Osteocyte (in vitro differentiated cells): Measurements from ENCODE around the gene ACTL10. TPM values are rescaled to one million over a fixed set of nuclear protein-coding genes. Genes with fewer than 3 reads are reported as not detected.
A peak's percentile ranks its signal among the peaks of the same experiment; 100 is the strongest.

ENCODE experiments used
- DNase-seq: peaks from one replicate; pipeline ENCODE4 v3.0.0; 2021; ENCODE audit warnings: mixed read lengths; ENCODE audit not compliant: unreplicated experiment; ENCODE audit errors: extremely low spot score
- H3K27ac Mint-ChIP-seq: one replicate; pipeline ENCODE4 v1.8.0; 2021; ENCODE audit warnings: mild to moderate bottlenecking, mixed read lengths; ENCODE audit not compliant: unreplicated experiment
- H3K27me3 Mint-ChIP-seq: one replicate; pipeline ENCODE4 v1.8.0; 2021; ENCODE audit warnings: mixed read lengths; ENCODE audit not compliant: unreplicated experiment
- H3K36me3 Mint-ChIP-seq: one replicate; pipeline ENCODE4 v1.8.0; 2021; ENCODE audit warnings: mixed read lengths; ENCODE audit not compliant: unreplicated experiment
- H3K4me1 Mint-ChIP-seq: one replicate; pipeline ENCODE4 v1.8.0; 2021; ENCODE audit warnings: mixed read lengths; ENCODE audit not compliant: unreplicated experiment
- H3K4me3 Mint-ChIP-seq: one replicate; pipeline ENCODE4 v1.8.0; 2021; ENCODE audit warnings: mild to moderate bottlenecking, moderate library complexity, mixed read lengths; ENCODE audit not compliant: unreplicated experiment
- H3K9me3 Mint-ChIP-seq: one replicate; pipeline ENCODE4 v1.8.0; 2021; ENCODE audit warnings: mixed read lengths; ENCODE audit not compliant: unreplicated experiment
- total RNA-seq: library from RNA; stranded (reverse); gene quantifications from 2 replicates; pipeline ENCODE4 v1.2.1, GENCODE V29; 2021
- TF ChIP-seq, protein P1 (sequence below): fragments of 200-600 bp; sonication (generic); IDR thresholded peaks from 2 replicates; pipeline ENCODE4 v1.5.0; 2021; ENCODE audit warnings: antibody characterized with exemption, mild to moderate bottlenecking, moderate library complexity

The ACTL10 gene
- total RNA-seq, 1 donor from 2014 or later: 0.54 TPM

DNA sequence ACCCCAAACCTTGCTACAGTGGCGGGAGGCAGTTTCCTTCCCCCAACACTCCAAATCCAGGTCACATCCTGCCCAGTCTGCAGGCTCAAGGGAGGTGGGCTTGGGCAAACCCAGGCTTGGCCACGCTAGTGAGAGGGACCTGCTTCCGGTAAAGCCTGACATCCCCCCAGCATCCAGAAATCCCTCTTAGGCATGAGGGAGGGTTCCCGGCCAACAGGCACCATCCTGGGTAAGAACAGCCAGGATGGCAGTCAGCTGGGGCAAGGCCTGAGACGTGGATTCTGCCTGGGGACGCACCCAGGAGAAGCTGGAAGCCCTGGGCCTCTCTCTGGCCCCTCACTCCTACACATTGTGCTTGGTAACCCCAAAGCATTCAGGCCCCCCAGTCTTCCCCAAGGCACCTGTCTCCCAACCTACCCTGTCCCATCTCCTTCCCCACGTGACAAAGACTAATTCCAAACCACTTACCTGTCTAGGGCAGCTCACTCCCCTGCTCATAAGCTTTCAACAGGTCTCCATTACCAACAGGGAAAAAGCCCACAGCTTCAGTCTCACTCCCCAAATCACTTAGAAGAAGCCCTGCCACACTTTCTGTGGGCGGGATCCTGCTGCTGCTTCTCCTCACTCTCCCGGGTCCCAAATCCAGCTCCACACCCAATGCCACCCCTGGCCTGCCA, 2.5 kb upstream of the ACTL10 start:
- no peak for DNase-seq
- H3K36me3 Mint-ChIP-seq: no peaks in the 10 kb centered on the region
- TF ChIP-seq, protein P1, sequence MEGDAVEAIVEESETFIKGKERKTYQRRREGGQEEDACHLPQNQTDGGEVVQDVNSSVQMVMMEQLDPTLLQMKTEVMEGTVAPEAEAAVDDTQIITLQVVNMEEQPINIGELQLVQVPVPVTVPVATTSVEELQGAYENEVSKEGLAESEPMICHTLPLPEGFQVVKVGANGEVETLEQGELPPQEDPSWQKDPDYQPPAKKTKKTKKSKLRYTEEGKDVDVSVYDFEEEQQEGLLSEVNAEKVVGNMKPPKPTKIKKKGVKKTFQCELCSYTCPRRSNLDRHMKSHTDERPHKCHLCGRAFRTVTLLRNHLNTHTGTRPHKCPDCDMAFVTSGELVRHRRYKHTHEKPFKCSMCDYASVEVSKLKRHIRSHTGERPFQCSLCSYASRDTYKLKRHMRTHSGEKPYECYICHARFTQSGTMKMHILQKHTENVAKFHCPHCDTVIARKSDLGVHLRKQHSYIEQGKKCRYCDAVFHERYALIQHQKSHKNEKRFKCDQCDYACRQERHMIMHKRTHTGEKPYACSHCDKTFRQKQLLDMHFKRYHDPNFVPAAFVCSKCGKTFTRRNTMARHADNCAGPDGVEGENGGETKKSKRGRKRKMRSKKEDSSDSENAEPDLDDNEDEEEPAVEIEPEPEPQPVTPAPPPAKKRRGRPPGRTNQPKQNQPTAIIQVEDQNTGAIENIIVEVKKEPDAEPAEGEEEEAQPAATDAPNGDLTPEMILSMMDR: no peak
- H3K27ac Mint-ChIP-seq: peak overlapping the region; percentile 83
- peak overlapping the region; percentile 84 for H3K4me3 Mint-ChIP-seq
- no peaks in the 10 kb centered on the region for H3K9me3 Mint-ChIP-seq
- no peaks in the 10 kb centered on the region for H3K27me3 Mint-ChIP-seq
- peaks cover 20% of the 10 kb centered on the region for H3K4me1 Mint-ChIP-seq

DNA sequence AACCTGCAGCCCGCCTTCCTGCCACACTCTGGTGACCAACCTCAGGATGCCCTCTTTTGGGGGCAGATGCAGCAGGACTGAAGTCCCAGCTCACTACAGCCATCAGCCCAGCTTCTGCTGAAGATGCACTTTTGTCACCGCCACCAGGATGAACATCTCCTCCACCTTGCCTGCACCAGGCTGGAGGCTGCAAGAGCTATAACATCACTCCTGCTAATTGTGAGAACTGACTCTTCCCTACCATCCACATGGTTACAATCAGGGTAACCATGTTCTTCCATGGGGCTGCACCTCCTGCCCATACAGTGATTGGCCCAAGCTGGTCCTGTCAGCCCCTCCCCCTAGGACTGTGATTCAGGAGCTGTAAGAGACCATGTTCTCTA, 2.0 kb upstream of the ACTL10 start:
- no peaks in the 10 kb centered on the region for H3K27me3 Mint-ChIP-seq
- H3K36me3 Mint-ChIP-seq: no peaks in the 10 kb centered on the region
- no peaks in the 10 kb centered on the region for H3K9me3 Mint-ChIP-seq
- peak overlapping the region; percentile 83 for H3K27ac Mint-ChIP-seq
- peaks cover 20% of the 10 kb centered on the region for H3K4me1 Mint-ChIP-seq
- DNase-seq: no peak
- TF ChIP-seq, protein P1: no peak
- peak overlapping the region; percentile 84 for H3K4me3 Mint-ChIP-seq

DNA sequence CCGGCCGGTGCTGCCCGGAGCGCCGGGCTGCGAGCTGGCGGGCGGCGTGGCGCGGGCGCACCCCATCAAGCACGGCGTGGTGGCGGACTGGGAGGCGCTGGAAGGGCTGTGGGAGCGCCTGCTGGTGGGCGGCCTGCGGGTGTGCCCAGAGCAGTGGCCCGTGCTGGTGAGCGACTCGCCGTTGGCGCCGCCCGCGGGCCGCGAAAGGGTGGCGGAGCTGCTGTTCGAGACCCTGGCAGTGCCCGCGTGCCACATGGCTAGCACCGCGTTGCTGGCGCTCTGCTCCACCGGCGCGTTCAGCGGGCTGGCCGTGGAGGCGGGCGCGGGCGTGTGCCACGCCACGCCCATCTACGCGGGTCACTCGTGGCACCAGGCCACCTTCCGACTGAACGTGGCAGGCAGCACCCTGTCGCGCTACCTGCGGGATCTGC, 517 bp downstream of the ACTL10 start:
- Mint-ChIP-seq H3K9me3 (no peaks in the 10 kb centered on the region), H3K27ac (no peak overlapping the region), H3K4me3 (peak overlapping the region; percentile 38), H3K27me3 (no peaks in the 10 kb centered on the region), H3K4me1 (peaks cover 23% of the 10 kb centered on the region), H3K36me3 (no peaks in the 10 kb centered on the region)
- no peak for DNase-seq
- TF ChIP-seq, protein P1: no peak

DNA sequence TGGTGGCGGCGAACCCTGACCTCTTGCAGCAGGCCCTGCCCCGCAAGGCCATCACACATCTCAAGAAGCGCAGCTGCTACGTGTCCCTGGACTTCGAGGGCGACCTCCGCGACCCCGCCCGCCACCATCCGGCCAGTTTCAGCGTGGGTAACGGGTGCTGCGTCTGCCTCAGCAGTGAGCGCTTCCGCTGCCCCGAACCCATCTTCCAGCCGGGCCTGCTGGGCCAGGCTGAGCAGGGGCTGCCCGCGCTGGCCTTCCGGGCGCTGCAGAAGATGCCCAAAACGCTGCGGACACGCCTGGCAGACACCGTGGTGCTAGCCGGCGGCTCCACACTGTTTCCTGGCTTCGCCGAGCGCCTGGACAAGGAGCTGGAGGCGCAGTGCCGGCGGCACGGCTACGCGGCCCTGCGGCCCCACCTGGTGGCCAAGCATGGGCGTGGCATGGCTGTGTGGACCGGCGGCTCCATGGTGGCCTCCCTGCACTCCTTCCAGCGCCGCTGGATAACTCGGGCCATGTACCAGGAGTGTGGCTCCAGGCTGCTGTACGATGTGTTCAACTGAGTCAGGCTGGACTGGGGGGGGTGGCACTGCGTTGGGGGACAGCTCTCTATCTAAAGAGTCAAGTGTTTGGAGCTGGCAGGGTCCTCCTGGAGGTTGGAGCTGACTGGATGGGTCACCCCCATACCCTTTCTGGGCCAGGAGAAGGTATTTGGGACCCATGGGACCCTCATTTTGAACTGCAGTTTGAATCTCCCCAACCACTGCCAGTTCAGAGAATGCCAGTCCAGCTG, 1.1 kb downstream of the ACTL10 start:
- peak; percentile 90 for DNase-seq
- H3K4me3 Mint-ChIP-seq: peak overlapping the region; percentile 38
- H3K27me3 Mint-ChIP-seq: no peaks in the 10 kb centered on the region
- no peaks in the 10 kb centered on the region for H3K9me3 Mint-ChIP-seq
- TF ChIP-seq, protein P1: peak; percentile 73
- no peaks in the 10 kb centered on the region for H3K36me3 Mint-ChIP-seq
- no peak overlapping the region for H3K27ac Mint-ChIP-seq
- peaks cover 26% of the 10 kb centered on the region for H3K4me1 Mint-ChIP-seq

DNA sequence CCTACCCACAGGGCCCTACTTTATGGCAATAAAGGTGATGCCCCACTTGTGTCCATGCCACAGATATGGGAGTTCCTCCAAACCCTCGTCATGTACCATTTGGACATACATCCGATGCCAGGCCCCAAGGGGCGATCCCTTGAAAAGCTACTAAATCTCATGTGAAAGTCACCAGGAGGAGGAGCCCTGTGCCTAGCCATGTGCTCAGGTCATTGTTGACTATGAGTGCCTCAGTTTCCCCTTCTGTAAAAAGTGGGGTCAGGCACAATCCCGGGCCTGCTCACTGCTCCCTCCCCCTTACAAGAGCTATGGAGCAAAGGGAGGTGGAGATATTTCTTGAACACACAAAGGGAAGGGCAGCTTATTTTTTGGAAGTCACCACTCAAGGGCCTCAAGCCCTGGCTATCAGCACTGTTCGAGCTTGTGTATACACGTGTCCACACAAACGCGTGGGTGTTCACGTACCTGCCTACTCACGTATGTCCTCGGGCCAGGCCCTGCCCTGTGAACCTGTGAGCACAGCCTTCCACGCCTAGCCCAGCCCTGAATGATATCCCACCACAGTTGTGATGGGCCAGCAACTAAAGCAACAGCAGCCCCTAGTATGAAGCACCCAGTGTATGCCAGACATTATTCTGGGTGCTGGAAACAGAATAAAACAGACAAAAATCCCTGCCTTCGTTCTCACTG, 1.9 kb downstream of the ACTL10 start:
- no peak overlapping the region for H3K4me3 Mint-ChIP-seq
- H3K9me3 Mint-ChIP-seq: no peaks in the 10 kb centered on the region
- peaks cover 32% of the 10 kb centered on the region for H3K4me1 Mint-ChIP-seq
- H3K27ac Mint-ChIP-seq: no peak overlapping the region
- H3K27me3 Mint-ChIP-seq: no peaks in the 10 kb centered on the region
- H3K36me3 Mint-ChIP-seq: no peaks in the 10 kb centered on the region
- TF ChIP-seq, protein P1: no peak
- no peak for DNase-seq
